Transverse colon (tissue), 4 donors: ENCODE measurements around the gene PRDM1. TPM values are rescaled to one million over a fixed set of nuclear protein-coding genes. Genes with fewer than 3 reads are reported as not detected.

ENCODE experiments used
- DNase-seq: peaks from one replicate; pipeline ENCODE4 v3.0.0-alpha.2; 2019
- H3K27ac ChIP-seq, 4 donors: fragments of 200-600 bp; sonication (generic); 2 replicates each; pipeline ENCODE4 v1.5.1; 2016 to 2018; ENCODE audit warnings: inconsistent platforms in 4 of 4
- H3K27me3 ChIP-seq: fragments of 200-600 bp; sonication (generic); 2 replicates; pipeline ENCODE4 v1.5.1; 2017; ENCODE audit warnings: inconsistent platforms
- H3K36me3 ChIP-seq, 4 donors: fragments of 200-600 bp; sonication (generic); 2 replicates each; pipeline ENCODE4 v1.5.1; 2017 to 2019; ENCODE audit warnings: inconsistent platforms in 4 of 4
- H3K4me1 ChIP-seq, 4 donors: fragments of 200-600 bp; sonication (generic); 2 replicates each; pipeline ENCODE4 v1.5.1; 2017 to 2020; ENCODE audit warnings: inconsistent platforms in 4 of 4
- H3K4me3 ChIP-seq, 4 donors: fragments of 200-600 bp; sonication (generic); 1 replicate in 1 of 4; 2 replicates in 3 of 4; pipeline versions ENCODE4 v1.5.1 to v1.6.1; 2017 to 2019; ENCODE audit warnings: inconsistent platforms in 4 of 4
- H3K9me3 ChIP-seq, 2 donors: fragments of 200-600 bp; sonication (generic); 2 replicates each; pipeline ENCODE4 v1.5.1; 2017 to 2019; ENCODE audit warnings: inconsistent platforms in 2 of 2
- EP300 ChIP-seq: sonication (generic); formaldehyde crosslinking; IDR thresholded peaks from one replicate; pipeline ENCODE4 v1.6.1; 2017; ENCODE audit warnings: antibody characterized with exemption, low read depth
- POLR2A ChIP-seq: fragments of 450-650 bp; IDR thresholded peaks from one replicate; pipeline ENCODE4 v1.6.1; 2016; ENCODE audit warnings: antibody characterized with exemption, mild to moderate bottlenecking, moderate library complexity
- POLR2AphosphoS5 ChIP-seq, 3 donors: sonication (generic); formaldehyde crosslinking; IDR thresholded peaks; one replicate each; pipeline ENCODE4 v1.6.1; 2016; ENCODE audit warnings: antibody characterized with exemption in 3 of 3
- WGBS, 2 donors: methylation state at CpG; one replicate each; pipeline ENCODE4 v1.1.5; 2018; ENCODE audit warnings: low coverage in 1 of 2; 5-methylcytosine and 5-hydroxymethylcytosine counted together
- in situ Hi-C, 4 donors: fragments of 200-750 bp; cut with MboI; loops; one replicate each; pipeline versions ENCODE4 v1.15.0 to v1.15.1; 2017; ENCODE audit warnings: low sequenced_read_pairs in 3 of 4, low pct_ligation_motif_present in 1 of 4, low pct_unique_long_range_greater_than_20kb in 1 of 4
- intact Hi-C: fragments of 100-400 bp; cut with DNase I; formaldehyde crosslinking; loops from one replicate; pipeline ENCODE4 v1.15.1; 2023; ENCODE audit warnings: low total_unique reads
- total RNA-seq, 4 donors: library from RNA; depleted of rRNA; stranded (reverse); fragments of >200 nt; gene quantifications; one replicate each; pipeline ENCODE4 v1.1.0, GENCODE V29; 2016
- TF ChIP-seq, protein P1 (sequence below), 5 experiments: fragments of 200-600 bp in 3 of 5; fragments of 450-650 bp in 2 of 5; sonication (generic) in 3 of 5; IDR thresholded peaks; 1 replicate in 2 of 5; 2 replicates in 3 of 5; pipeline ENCODE4 v1.5.1; 2016 to 2017; ENCODE audit warnings: antibody characterized with exemption in 5 of 5, inconsistent platforms in 3 of 5, mild to moderate bottlenecking in 2 of 5, moderate library complexity in 1 of 5

PRDM1 gene
- total RNA-seq, 4 donors from 2014 or later, result 2.4 to 32.4 (median 18.6) TPM

DNA sequence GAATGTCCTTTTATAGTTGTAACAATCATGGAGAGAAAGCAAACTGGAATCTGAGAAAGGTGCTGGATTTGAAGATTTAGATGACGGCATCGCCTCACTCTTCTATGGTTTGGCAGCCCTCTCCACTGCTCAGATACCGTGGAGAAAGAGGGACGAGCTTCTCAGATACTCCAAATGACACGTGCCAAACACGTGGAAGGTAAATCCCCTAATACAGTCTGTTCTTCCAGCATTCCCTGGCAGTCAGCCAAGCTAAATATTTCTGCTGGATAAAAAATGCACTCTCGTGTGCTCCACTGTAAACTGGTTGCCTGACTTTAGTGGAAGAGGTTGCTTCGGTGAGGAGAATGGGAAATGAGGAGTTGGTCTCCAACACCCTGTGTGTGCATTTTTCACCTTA lies 16.7 kb upstream of the PRDM1 start:
- intact Hi-C loops, result no loop called here
- no peak overlapping the region for H3K4me3 ChIP-seq

DNA sequence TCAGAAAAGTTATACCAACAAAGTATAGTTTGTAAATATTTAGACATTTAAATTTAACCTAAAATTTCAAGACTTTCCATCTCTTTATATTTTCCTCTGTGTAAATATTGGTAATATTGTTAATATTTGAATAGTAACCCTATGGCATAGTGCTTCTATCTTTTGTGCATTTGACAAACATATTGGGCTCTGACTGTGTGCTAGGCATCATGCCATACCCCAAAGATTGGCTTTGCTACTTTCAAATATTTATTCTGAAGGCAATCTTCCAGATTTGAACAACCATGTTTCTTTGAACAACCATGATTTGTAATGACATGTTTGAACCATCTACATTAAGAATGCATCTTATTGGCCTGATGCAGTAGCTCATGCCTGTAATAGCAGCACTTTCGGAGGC lies 15.5 kb upstream of the PRDM1 start:
- no peaks in the 10 kb centered on the region for H3K9me3 ChIP-seq
- 81% methylated on average over 1 of the region's 1 CpG; no CpG with 5 or more reads in 1 of the 2 donors for WGBS, 2 donors
- H3K36me3 ChIP-seq, result no peaks in the 10 kb centered on the region
- peaks cover 4% of the 10 kb centered on the region for H3K27me3 ChIP-seq
- DNase-seq, result no peak
- TF ChIP-seq POLR2AphosphoS5 (IDR thresholded peaks at IDR 0.05) (no peak), EP300 (no peak), POLR2A (no peak)
- TF ChIP-seq, protein P1, sequence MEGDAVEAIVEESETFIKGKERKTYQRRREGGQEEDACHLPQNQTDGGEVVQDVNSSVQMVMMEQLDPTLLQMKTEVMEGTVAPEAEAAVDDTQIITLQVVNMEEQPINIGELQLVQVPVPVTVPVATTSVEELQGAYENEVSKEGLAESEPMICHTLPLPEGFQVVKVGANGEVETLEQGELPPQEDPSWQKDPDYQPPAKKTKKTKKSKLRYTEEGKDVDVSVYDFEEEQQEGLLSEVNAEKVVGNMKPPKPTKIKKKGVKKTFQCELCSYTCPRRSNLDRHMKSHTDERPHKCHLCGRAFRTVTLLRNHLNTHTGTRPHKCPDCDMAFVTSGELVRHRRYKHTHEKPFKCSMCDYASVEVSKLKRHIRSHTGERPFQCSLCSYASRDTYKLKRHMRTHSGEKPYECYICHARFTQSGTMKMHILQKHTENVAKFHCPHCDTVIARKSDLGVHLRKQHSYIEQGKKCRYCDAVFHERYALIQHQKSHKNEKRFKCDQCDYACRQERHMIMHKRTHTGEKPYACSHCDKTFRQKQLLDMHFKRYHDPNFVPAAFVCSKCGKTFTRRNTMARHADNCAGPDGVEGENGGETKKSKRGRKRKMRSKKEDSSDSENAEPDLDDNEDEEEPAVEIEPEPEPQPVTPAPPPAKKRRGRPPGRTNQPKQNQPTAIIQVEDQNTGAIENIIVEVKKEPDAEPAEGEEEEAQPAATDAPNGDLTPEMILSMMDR (IDR thresholded peaks at IDR 0.05), result no peak
- no peak overlapping the region for H3K27ac ChIP-seq
- intact Hi-C loops, result no loop called here
- in situ Hi-C loops, result loop anchor here in 1 of 4 donors (25.0 kb wide), 1 partner anchor 583 kb away; no protein-coding TSS in a partner anchor
- no peak overlapping the region for H3K4me3 ChIP-seq
- peaks cover 0 to 5% (median 2%) of the 10 kb centered on the region in 4 donors for H3K4me1 ChIP-seq

More for the DNA sequence above, 16.7 kb upstream of the PRDM1 start:
- no peaks in the 10 kb centered on the region for H3K9me3 ChIP-seq
- H3K4me1 ChIP-seq, result peaks cover 0 to 5% (median 2%) of the 10 kb centered on the region in 4 donors
- 11 to 39% methylated on average over 2 to 8 of the region's 8 CpGs for WGBS, 2 donors
- DNase-seq, result no peak
- no peak overlapping the region for H3K27ac ChIP-seq
- TF ChIP-seq POLR2A (no peak), POLR2AphosphoS5 (IDR thresholded peaks at IDR 0.05) (no peak), EP300 (no peak)
- TF ChIP-seq, protein P1 (IDR thresholded peaks at IDR 0.05), result no peak
- in situ Hi-C loops, result loop anchor here in 1 of 4 donors (25.0 kb wide), 1 partner anchor 582 kb away; no protein-coding TSS in a partner anchor
- H3K27me3 ChIP-seq, result peaks cover 4% of the 10 kb centered on the region
- no peaks in the 10 kb centered on the region for H3K36me3 ChIP-seq

DNA sequence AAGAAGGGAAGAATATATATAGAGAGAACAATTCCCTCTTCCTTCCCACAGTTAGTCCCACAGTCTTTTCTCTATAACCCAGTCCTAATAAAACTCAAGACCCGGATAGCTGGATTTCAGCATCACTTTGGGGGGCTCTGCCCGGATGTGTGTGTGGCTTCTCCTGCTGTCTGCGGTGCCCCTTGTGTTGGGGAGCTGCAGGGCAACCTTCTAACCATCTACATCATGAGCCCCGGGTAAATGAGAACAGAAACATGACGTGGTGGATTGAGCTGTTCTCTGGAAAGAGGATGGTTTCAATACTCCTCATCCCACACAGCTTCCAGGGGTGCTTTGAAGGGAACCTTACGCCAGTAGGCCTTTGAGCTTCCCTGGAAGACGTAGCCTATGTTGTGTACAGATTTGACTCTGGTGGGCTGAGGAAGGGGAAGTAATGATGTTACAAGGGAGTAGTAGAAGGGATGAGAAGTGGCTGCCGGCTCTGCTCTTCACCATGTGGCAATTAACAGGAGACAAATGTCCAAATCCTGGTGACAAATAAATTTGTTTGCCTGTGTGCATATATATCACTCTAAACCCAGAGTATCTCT lies 13.5 kb upstream of the PRDM1 start:
- Histone ChIP-seq H3K27me3 (peaks cover 4% of the 10 kb centered on the region), H3K27ac (no peak overlapping the region), H3K9me3 (no peaks in the 10 kb centered on the region), H3K4me1 (peaks cover 0 to 5% (median 2%) of the 10 kb centered on the region in 4 donors), H3K36me3 (no peaks in the 10 kb centered on the region), H3K4me3 (no peak overlapping the region)
- TF ChIP-seq POLR2AphosphoS5 (IDR thresholded peaks at IDR 0.05), result no peak
- TF ChIP-seq, protein P1 (IDR thresholded peaks at IDR 0.05), result no peak
- TF ChIP-seq EP300, result no peak
- TF ChIP-seq POLR2A, result no peak
- DNase-seq, result no peak
- intact Hi-C loops, result no loop called here
- 81 to 93% methylated on average over 3 to 8 of the region's 8 CpGs for WGBS, 2 donors
- in situ Hi-C loops, result loop anchor here in 1 of 4 donors (25.0 kb wide), 1 partner anchor 585 kb away; no protein-coding TSS in a partner anchor

DNA sequence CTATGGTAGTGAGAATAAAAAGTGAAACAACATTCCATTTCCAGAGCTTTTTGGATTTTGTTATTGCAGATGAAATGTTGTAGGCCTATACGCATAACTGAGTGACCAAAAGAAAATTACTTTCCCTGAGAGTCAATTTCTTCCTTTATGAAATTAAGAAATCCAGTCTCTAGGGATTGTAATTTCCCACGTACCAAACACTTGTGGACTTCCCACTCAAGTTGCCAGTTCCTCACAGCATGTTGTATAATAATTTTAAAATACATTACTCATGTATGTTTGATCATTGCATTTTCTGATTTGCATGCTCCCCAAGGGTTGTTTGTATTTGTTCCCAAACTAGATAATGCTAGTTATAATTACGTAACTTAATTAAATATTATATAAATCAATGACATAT lies 12.0 kb upstream of the PRDM1 start:
- H3K9me3 ChIP-seq, result no peaks in the 10 kb centered on the region
- no peak for DNase-seq
- in situ Hi-C loops, result loop anchor here in 1 of 4 donors (25.0 kb wide), 1 partner anchor 587 kb away; no protein-coding TSS in a partner anchor
- no peak overlapping the region for H3K27ac ChIP-seq
- no peak for TF ChIP-seq POLR2A
- H3K4me3 ChIP-seq, result no peak overlapping the region
- intact Hi-C loops, result no loop called here
- H3K36me3 ChIP-seq, result no peaks in the 10 kb centered on the region
- WGBS, 2 donors, result 92 to 94% methylated on average over 3 of the region's 3 CpGs
- H3K4me1 ChIP-seq, result peaks cover 0 to 5% (median 2%) of the 10 kb centered on the region in 4 donors
- H3K27me3 ChIP-seq, result peaks cover 4% of the 10 kb centered on the region
